Central memory CD4-positive, alpha-beta T cell (primary cell): ENCODE data around the gene FLAD1.

Source experiments
- DNase-seq: peaks from one replicate; pipeline ENCODE4 v3.0.0; 2022

FLAD1 gene

GRCh38 chr1:155040358-155041093, 57.4 kb downstream of the FLAD1 start:
- no peak for DNase-seq
